HEK293 (cell line): Measurements from ENCODE around the gene ADCY3.

ENCODE experiments used
- CTCF ChIA-PET: fragments of 350-600 bp; formaldehyde crosslinking; extraction: SDS; loops from one replicate; lab custom pipeline; 2021; ENCODE audit warnings: antibody characterized with exemption; lab: Yijun Ruan, JAX
- POLR2A ChIA-PET: fragments of 300-600 bp; formaldehyde crosslinking; extraction: SDS; loops from one replicate; lab custom pipeline; 2020; ENCODE audit warnings: antibody characterized with exemption, inconsistent platforms; lab: Yijun Ruan, JAX
- H3K27ac ChIP-seq: fragments of 200-500 bp; sonication (Bioruptor generic); 2 replicates; pipeline ENCODE4 v1.5.1; 2014; ENCODE audit warnings: low read depth, low read length, control low read depth, inconsistent platforms; ENCODE audit errors: extremely low read depth
- H3K36me3 ChIP-seq, 2 experiments: fragments of 200-500 bp in 1 of 2; sonication (Bioruptor generic) in 1 of 2; 1 replicate in 1 of 2; 2 replicates in 1 of 2; pipeline ENCODE4 v1.5.1; 2014 to 2017; ENCODE audit warnings: inconsistent platforms in 2 of 2, low read length in 2 of 2; ENCODE audit not compliant: control insufficient read depth in 2 of 2, insufficient read depth in 1 of 2
- H3K4me1 ChIP-seq: fragments of 200-500 bp; sonication (Bioruptor generic); 2 replicates; pipeline ENCODE4 v1.5.1; 2014; ENCODE audit warnings: mild to moderate bottlenecking, low read length, inconsistent platforms; ENCODE audit not compliant: control insufficient read depth, insufficient read depth
- H3K4me3 ChIP-seq: 2 replicates; pipeline ENCODE4 v1.5.1; 2011; ENCODE audit warnings: low read depth, mild to moderate bottlenecking, control low read depth, low read length, moderate library complexity
- H3K9me3 ChIP-seq: fragments of 200-500 bp; sonication (Bioruptor generic); 2 replicates; pipeline ENCODE4 v1.5.1; 2014; ENCODE audit warnings: low read depth, low read length, inconsistent platforms; ENCODE audit not compliant: control insufficient read depth, insufficient read depth
- CTCF ChIP-seq: fragments of 450-650 bp; formaldehyde crosslinking; IDR thresholded peaks from 2 replicates; pipeline ENCODE4 v1.5.1; 2016; ENCODE audit warnings: missing biosample characterization, missing genetic modification characterization
- HOXA7 ChIP-seq: sonication (generic); formaldehyde crosslinking; IDR thresholded peaks from 2 replicates; pipeline ENCODE4 v1.8.1; 2022; ENCODE audit warnings: missing genetic modification reagents, borderline replicate concordance
- KLF10 ChIP-seq: fragments of 450-650 bp; IDR thresholded peaks from 2 replicates; pipeline ENCODE4 v1.5.1; 2018; ENCODE audit warnings: missing biosample characterization, mild to moderate bottlenecking, missing genetic modification characterization
- PATZ1 ChIP-seq: fragments of 450-650 bp; formaldehyde crosslinking; IDR thresholded peaks from 2 replicates; pipeline ENCODE4 v1.5.1; 2016; ENCODE audit warnings: missing biosample characterization, missing genetic modification characterization
- SP3 ChIP-seq: fragments of 450-650 bp; formaldehyde crosslinking; IDR thresholded peaks from 2 replicates; pipeline ENCODE4 v1.5.1; 2016; ENCODE audit warnings: missing biosample characterization, missing genetic modification characterization
- TRIM28 ChIP-seq: IDR thresholded peaks from 2 replicates; pipeline ENCODE4 v1.6.1; 2011; ENCODE audit warnings: low read length, control low read depth, borderline replicate concordance
- ZNF133 ChIP-seq: fragments of 450-650 bp; formaldehyde crosslinking; IDR thresholded peaks from 2 replicates; pipeline ENCODE4 v1.5.1; 2016; ENCODE audit warnings: missing biosample characterization, missing genetic modification characterization
- ZNF624 ChIP-seq: fragments of 450-650 bp; formaldehyde crosslinking; IDR thresholded peaks from 2 replicates; pipeline ENCODE4 v1.5.1; 2017; ENCODE audit warnings: missing biosample characterization, missing genetic modification characterization
- ZNF670 ChIP-seq: fragments of 450-650 bp; formaldehyde crosslinking; IDR thresholded peaks from 2 replicates; pipeline ENCODE4 v1.5.1; 2016; ENCODE audit warnings: missing biosample characterization, missing genetic modification characterization, low read depth
- ZNF747 ChIP-seq: fragments of 450-650 bp; formaldehyde crosslinking; IDR thresholded peaks from 2 replicates; pipeline ENCODE4 v1.5.1; 2016; ENCODE audit warnings: missing biosample characterization, missing genetic modification characterization
- TF ChIP-seq, protein P1 (sequence below): fragments of 450-650 bp; formaldehyde crosslinking; IDR thresholded peaks from 2 replicates; pipeline ENCODE4 v1.5.1; 2016; ENCODE audit warnings: missing biosample characterization, missing genetic modification characterization
- TF ChIP-seq, protein P2 (sequence below): fragments of 450-650 bp; formaldehyde crosslinking; IDR thresholded peaks from 2 replicates; pipeline ENCODE4 v1.5.1; 2016; ENCODE audit warnings: missing biosample characterization, missing genetic modification characterization
- TF ChIP-seq, protein P3 (sequence below): fragments of 450-650 bp; formaldehyde crosslinking; IDR thresholded peaks from 2 replicates; pipeline ENCODE4 v1.5.1; 2016; ENCODE audit warnings: missing biosample characterization, missing genetic modification characterization
- TF ChIP-seq, protein P4 (sequence below): fragments of 450-650 bp; formaldehyde crosslinking; IDR thresholded peaks from 2 replicates; pipeline ENCODE4 v1.5.1; 2016; ENCODE audit warnings: missing biosample characterization, missing genetic modification characterization

The ADCY3 gene

GRCh38 chr2:24928036-24928435, 8.0 kb upstream of the ADCY3 start:
- ChIA-PET CTCF (no interaction called here), POLR2A (no interaction called here)
- H3K4me1 ChIP-seq: no peaks in the 10 kb centered on the region
- H3K9me3 ChIP-seq: no peaks in the 10 kb centered on the region
- H3K36me3 ChIP-seq: no peaks in the 10 kb centered on the region
- no peak overlapping the region for H3K4me3 ChIP-seq
- TF ChIP-seq, protein P1, sequence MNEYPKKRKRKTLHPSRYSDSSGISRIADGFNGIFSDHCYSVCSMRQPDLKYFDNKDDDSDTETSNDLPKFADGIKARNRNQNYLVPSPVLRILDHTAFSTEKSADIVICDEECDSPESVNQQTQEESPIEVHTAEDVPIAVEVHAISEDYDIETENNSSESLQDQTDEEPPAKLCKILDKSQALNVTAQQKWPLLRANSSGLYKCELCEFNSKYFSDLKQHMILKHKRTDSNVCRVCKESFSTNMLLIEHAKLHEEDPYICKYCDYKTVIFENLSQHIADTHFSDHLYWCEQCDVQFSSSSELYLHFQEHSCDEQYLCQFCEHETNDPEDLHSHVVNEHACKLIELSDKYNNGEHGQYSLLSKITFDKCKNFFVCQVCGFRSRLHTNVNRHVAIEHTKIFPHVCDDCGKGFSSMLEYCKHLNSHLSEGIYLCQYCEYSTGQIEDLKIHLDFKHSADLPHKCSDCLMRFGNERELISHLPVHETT (tag by site-specific recombination): no peak
- TF ChIP-seq ZNF624 (tag by site-specific recombination) (no peak), ZNF133 (tag by site-specific recombination) (no peak), PATZ1 (no peak), ZNF747 (no peak), HOXA7 (CRISPR knock-in tag) (no peak), TRIM28 (no peak), CTCF (tag by site-specific recombination) (no peak), ZNF670 (no peak), SP3 (tag by site-specific recombination) (no peak)
- TF ChIP-seq, protein P2, sequence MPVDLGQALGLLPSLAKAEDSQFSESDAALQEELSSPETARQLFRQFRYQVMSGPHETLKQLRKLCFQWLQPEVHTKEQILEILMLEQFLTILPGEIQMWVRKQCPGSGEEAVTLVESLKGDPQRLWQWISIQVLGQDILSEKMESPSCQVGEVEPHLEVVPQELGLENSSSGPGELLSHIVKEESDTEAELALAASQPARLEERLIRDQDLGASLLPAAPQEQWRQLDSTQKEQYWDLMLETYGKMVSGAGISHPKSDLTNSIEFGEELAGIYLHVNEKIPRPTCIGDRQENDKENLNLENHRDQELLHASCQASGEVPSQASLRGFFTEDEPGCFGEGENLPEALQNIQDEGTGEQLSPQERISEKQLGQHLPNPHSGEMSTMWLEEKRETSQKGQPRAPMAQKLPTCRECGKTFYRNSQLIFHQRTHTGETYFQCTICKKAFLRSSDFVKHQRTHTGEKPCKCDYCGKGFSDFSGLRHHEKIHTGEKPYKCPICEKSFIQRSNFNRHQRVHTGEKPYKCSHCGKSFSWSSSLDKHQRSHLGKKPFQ (tag by site-specific recombination): no peak
- TF ChIP-seq, protein P3, sequence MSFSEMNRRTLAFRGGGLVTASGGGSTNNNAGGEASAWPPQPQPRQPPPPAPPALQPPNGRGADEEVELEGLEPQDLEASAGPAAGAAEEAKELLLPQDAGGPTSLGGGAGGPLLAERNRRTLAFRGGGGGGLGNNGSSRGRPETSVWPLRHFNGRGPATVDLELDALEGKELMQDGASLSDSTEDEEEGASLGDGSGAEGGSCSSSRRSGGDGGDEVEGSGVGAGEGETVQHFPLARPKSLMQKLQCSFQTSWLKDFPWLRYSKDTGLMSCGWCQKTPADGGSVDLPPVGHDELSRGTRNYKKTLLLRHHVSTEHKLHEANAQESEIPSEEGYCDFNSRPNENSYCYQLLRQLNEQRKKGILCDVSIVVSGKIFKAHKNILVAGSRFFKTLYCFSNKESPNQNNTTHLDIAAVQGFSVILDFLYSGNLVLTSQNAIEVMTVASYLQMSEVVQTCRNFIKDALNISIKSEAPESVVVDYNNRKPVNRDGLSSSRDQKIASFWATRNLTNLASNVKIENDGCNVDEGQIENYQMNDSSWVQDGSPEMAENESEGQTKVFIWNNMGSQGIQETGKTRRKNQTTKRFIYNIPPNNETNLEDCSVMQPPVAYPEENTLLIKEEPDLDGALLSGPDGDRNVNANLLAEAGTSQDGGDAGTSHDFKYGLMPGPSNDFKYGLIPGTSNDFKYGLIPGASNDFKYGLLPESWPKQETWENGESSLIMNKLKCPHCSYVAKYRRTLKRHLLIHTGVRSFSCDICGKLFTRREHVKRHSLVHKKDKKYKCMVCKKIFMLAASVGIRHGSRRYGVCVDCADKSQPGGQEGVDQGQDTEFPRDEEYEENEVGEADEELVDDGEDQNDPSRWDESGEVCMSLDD (tag by site-specific recombination): no peak
- TF ChIP-seq, all 188 proteins: peak for 0
- H3K27ac ChIP-seq: no peak overlapping the region

GRCh38 chr2:24926602-24927252, 6.7 kb upstream of the ADCY3 start:
- TF ChIP-seq, protein P4, sequence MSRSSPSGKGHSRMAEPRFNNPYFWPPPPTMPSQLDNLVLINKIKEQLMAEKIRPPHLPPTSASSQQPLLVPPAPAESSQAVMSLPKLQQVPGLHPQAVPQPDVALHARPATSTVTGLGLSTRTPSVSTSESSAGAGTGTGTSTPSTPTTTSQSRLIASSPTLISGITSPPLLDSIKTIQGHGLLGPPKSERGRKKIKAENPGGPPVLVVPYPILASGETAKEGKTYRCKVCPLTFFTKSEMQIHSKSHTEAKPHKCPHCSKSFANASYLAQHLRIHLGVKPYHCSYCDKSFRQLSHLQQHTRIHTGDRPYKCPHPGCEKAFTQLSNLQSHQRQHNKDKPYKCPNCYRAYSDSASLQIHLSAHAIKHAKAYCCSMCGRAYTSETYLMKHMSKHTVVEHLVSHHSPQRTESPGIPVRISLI (tag by site-specific recombination): no peak
- no peak for TF ChIP-seq KLF10 (tag by site-specific recombination)
- TF ChIP-seq ZNF747: no peak
- ChIA-PET POLR2A (no interaction called here), CTCF (interaction anchor here (0.6 kb wide), 1 partner anchor 202 kb away, joined by 3 read pairs; no protein-coding TSS in a partner anchor)
- Histone ChIP-seq H3K36me3 (no peaks in the 10 kb centered on the region), H3K9me3 (no peaks in the 10 kb centered on the region), H3K4me3 (no peak overlapping the region), H3K27ac (no peak overlapping the region), H3K4me1 (no peaks in the 10 kb centered on the region)
